H1 (cell line): ENCODE results near the gene TRAF1. TPM values are rescaled to one million over a fixed set of nuclear protein-coding genes. Genes with fewer than 3 reads are reported as not detected.

Experiments used
- CTCF ChIA-PET: fragments of 300-600 bp; sonication (Branson Sonifier 250); formaldehyde crosslinking; loops from one replicate; lab custom pipeline; 2021; ENCODE audit not compliant: partially characterized antibody; lab: Charles Lee
- POLR2A ChIA-PET: fragments of 300-600 bp; sonication (Branson Sonifier 250); formaldehyde crosslinking; loops from one replicate; lab custom pipeline; 2021; ENCODE audit warnings: inconsistent platforms; ENCODE audit not compliant: partially characterized antibody; lab: Charles Lee
- DNase-seq, 2 experiments: peaks; one replicate each; pipeline versions ENCODE4 v3.0.0 to v3.0.0-alpha.2; 2010 to 2022; ENCODE audit warnings: low spot score in 2 of 2, low read depth in 1 of 2, mixed read lengths in 1 of 2
- FAIRE-seq: peaks from 2 replicates; lab custom pipeline; 2011; peaks lifted over from hg19 to GRCh38; lab: Jason Lieb, UNC
- H2AFZ ChIP-seq: 2 replicates; pipeline ENCODE4 v1.8.1; 2012; ENCODE audit warnings: low read length, inconsistent platforms
- H2AK5ac ChIP-seq: 2 replicates; pipeline ENCODE4 v1.6.1; 2013; ENCODE audit warnings: low read depth, low read length
- H2BK120ac ChIP-seq: replicated peaks from 2 replicates; pipeline ENCODE3; 2013; ENCODE audit warnings: low read depth, low read length, inconsistent platforms
- H2BK12ac ChIP-seq: 2 replicates; pipeline ENCODE4 v1.6.1; 2013; ENCODE audit warnings: low read depth, low read length
- H2BK15ac ChIP-seq: 2 replicates; pipeline ENCODE4 v1.6.1; 2013; ENCODE audit warnings: low read length
- H2BK20ac ChIP-seq: 2 replicates; pipeline ENCODE4 v1.6.1; 2013; ENCODE audit warnings: low read length
- H2BK5ac ChIP-seq: 2 replicates; pipeline ENCODE4 v1.6.1; 2013; ENCODE audit warnings: low read depth, low read length
- H3K14ac ChIP-seq: 2 replicates; pipeline ENCODE4 v1.6.1; 2013; ENCODE audit warnings: inconsistent platforms; ENCODE audit not compliant: insufficient read length
- H3K18ac ChIP-seq: 2 replicates; pipeline ENCODE4 v1.6.1; 2013; ENCODE audit warnings: low read length; ENCODE audit errors: extremely low read depth
- H3K23ac ChIP-seq: 2 replicates; pipeline ENCODE4 v1.6.1; 2013; ENCODE audit warnings: inconsistent platforms; ENCODE audit not compliant: insufficient read length
- H3K23me2 ChIP-seq: 2 replicates; pipeline ENCODE4 v1.6.1; 2013; ENCODE audit warnings: low read depth, low read length
- H3K27ac ChIP-seq: 2 replicates; pipeline ENCODE4 v1.6.1; 2011; ENCODE audit warnings: low read depth, low read length, inconsistent platforms
- H3K27me3 ChIP-seq, 4 experiments: replicated peaks in 1 of 4; 1 replicate in 1 of 4; 2 replicates in 3 of 4; pipeline versions ENCODE4 v1.6.1 to v1.8.1; 2011 to 2013; ENCODE audit warnings: low read length in 3 of 4, mild to moderate bottlenecking in 3 of 4, inconsistent platforms in 2 of 4, mixed read lengths in 2 of 4, moderate library complexity in 1 of 4; ENCODE audit not compliant: control insufficient read depth in 3 of 4, insufficient read depth in 3 of 4; ENCODE audit errors: extremely low read depth in 1 of 4
- H3K36me3 ChIP-seq, 4 experiments: 2 replicates each; pipeline versions ENCODE4 v1.6.1 to v1.8.1; 2011 to 2013; ENCODE audit warnings: mild to moderate bottlenecking in 4 of 4, low read length in 3 of 4, moderate library complexity in 2 of 4, control low read depth in 1 of 4, inconsistent platforms in 1 of 4; ENCODE audit not compliant: insufficient read depth in 4 of 4, control insufficient read depth in 2 of 4
- H3K4ac ChIP-seq: replicated peaks from 2 replicates; pipeline ENCODE3; 2013; ENCODE audit warnings: low read length, low read depth, mixed read lengths, inconsistent platforms; ENCODE audit not compliant: insufficient read length
- H3K4me1 ChIP-seq, 4 experiments: replicated peaks in 1 of 4; 1 replicate in 1 of 4; 2 replicates in 3 of 4; pipeline versions ENCODE4 v1.6.1 to v1.8.1; 2011 to 2013; ENCODE audit warnings: low read length in 3 of 4, inconsistent platforms in 2 of 4, mixed read lengths in 1 of 4; ENCODE audit not compliant: insufficient read depth in 4 of 4, control insufficient read depth in 3 of 4
- H3K4me2 ChIP-seq, 2 experiments: 2 replicates each; pipeline versions ENCODE4 v1.6.1 to v1.8.1; 2011 to 2013; ENCODE audit warnings: low read depth in 2 of 2, low read length in 2 of 2, control low read depth in 1 of 2, inconsistent platforms in 1 of 2, mild to moderate bottlenecking in 1 of 2; ENCODE audit not compliant: insufficient read depth in 1 of 2
- H3K4me3 ChIP-seq, 4 experiments: fragments of 200-600, 300-600 bp in 1 of 4; sonication (generic), shearing (Covaris generic), sonication (Bioruptor Twin) in 1 of 4; 2 replicates each; pipeline versions ENCODE4 v1.5.1 to v1.8.1; 2011 to 2016; ENCODE audit warnings: low read length in 4 of 4, low read depth in 3 of 4, control low read depth in 2 of 4, inconsistent platforms in 2 of 4, mild to moderate bottlenecking in 2 of 4, mixed read lengths in 1 of 4, moderate library complexity in 1 of 4; ENCODE audit not compliant: insufficient read depth in 2 of 4; ENCODE audit errors: extremely low read depth in 1 of 4
- H3K56ac ChIP-seq: replicated peaks from 2 replicates; pipeline ENCODE3; 2013; ENCODE audit warnings: low read depth, mild to moderate bottlenecking, mixed read lengths, low read length, inconsistent platforms; ENCODE audit not compliant: insufficient read length
- H3K79me1 ChIP-seq: 2 replicates; pipeline ENCODE4 v1.6.1; 2013; ENCODE audit warnings: low read depth, low read length, control low read depth
- H3K79me2 ChIP-seq, 2 experiments: 2 replicates each; pipeline versions ENCODE4 v1.6.1 to v1.8.1; 2012 to 2013; ENCODE audit warnings: low read length in 2 of 2, mild to moderate bottlenecking in 2 of 2, inconsistent platforms in 1 of 2; ENCODE audit not compliant: insufficient read depth in 2 of 2, control insufficient read depth in 1 of 2
- H3K9ac ChIP-seq, 4 experiments: replicated peaks in 1 of 4; 1 replicate in 1 of 4; 2 replicates in 3 of 4; pipeline versions ENCODE4 v1.6.1 to v1.8.1; 2011 to 2013; ENCODE audit warnings: low read depth in 3 of 4, low read length in 3 of 4, control low read depth in 2 of 4, mild to moderate bottlenecking in 2 of 4, moderate library complexity in 2 of 4, inconsistent platforms in 1 of 4; ENCODE audit errors: extremely low read depth in 1 of 4
- H3K9me3 ChIP-seq, 2 experiments: 2 replicates each; pipeline versions ENCODE4 v1.6.1 to v1.8.1; 2012 to 2013; ENCODE audit warnings: mild to moderate bottlenecking in 2 of 2, moderate library complexity in 2 of 2, control low read depth in 1 of 2, inconsistent platforms in 1 of 2, low read depth in 1 of 2, low read length in 1 of 2, mixed read lengths in 1 of 2; ENCODE audit not compliant: insufficient read depth in 2 of 2
- H4K20me1 ChIP-seq, 2 experiments: replicated peaks in 1 of 2; 2 replicates each; pipeline versions ENCODE3 to v1.8.1; 2011 to 2013; ENCODE audit warnings: inconsistent platforms in 2 of 2, low read length in 2 of 2, mild to moderate bottlenecking in 1 of 2; ENCODE audit not compliant: insufficient read depth in 2 of 2, control insufficient read depth in 1 of 2
- H4K5ac ChIP-seq: 2 replicates; pipeline ENCODE4 v1.6.1; 2013; ENCODE audit warnings: low read length, low read depth, mixed read lengths, inconsistent platforms; ENCODE audit not compliant: insufficient read length
- H4K8ac ChIP-seq: 2 replicates; pipeline ENCODE4 v1.8.0; 2013; ENCODE audit warnings: mild to moderate bottlenecking, moderate library complexity, low read length, inconsistent platforms; ENCODE audit not compliant: insufficient read depth; ENCODE audit errors: extremely low read depth
- H4K91ac ChIP-seq: replicated peaks from 2 replicates; pipeline ENCODE3; 2013; ENCODE audit warnings: low read length, mixed read lengths, inconsistent platforms; ENCODE audit not compliant: insufficient read length
- KDM4A ChIP-seq: IDR thresholded peaks from one replicate; pipeline ENCODE4 v1.7.1; 2012; ENCODE audit warnings: low read depth, mild to moderate bottlenecking, moderate library complexity, low read length, inconsistent platforms; ENCODE audit not compliant: severe bottlenecking
- POU5F1 ChIP-seq: IDR thresholded peaks from 2 replicates; pipeline ENCODE4 v1.6.1; 2011; ENCODE audit warnings: low read depth, mild to moderate bottlenecking, low read length, moderate library complexity
- RAD21 ChIP-seq, 2 experiments: IDR thresholded peaks in 1 of 2; conservative IDR thresholded peaks in 1 of 2; 2 replicates each; pipeline ENCODE4 v1.6.1; 2011; ENCODE audit warnings: low read depth in 2 of 2, low read length in 2 of 2, improper control_type of control experiment in 1 of 2, inconsistent platforms in 1 of 2, mild to moderate bottlenecking in 1 of 2, moderate library complexity in 1 of 2
- WGBS, 2 experiments: shearing (Covaris generic) in 1 of 2; methylation state at CpG; one replicate each; pipeline versions ENCODE4 v1.1.6 to v1.1.7; 2013 to 2015; ENCODE audit warnings: low lambda C conversion rate in 2 of 2, mixed read lengths in 2 of 2, inconsistent platforms in 1 of 2, low coverage in 1 of 2, missing lambda C conversion rate in 1 of 2; ENCODE audit not compliant: insufficient replicate concordance in 2 of 2, insufficient coverage in 1 of 2, insufficient read length in 1 of 2; ENCODE audit errors: extremely low coverage in 1 of 2, missing lambda C conversion rate in 1 of 2; 5-methylcytosine and 5-hydroxymethylcytosine counted together
- polyA plus RNA-seq, 7 experiments: library from polyadenylated mRNA; depleted of rRNA in 3 of 7; stranded (reverse) in 5 of 7; unstranded in 2 of 7; fragments of >200 nt in 5 of 7; fragments of 200-250 nt in 2 of 7; gene quantifications; 1 replicate in 5 of 7; 2 replicates in 1 of 7; 4 replicates in 1 of 7; pipeline versions ENCODE4 v1.2.1 to v1.2.3, GENCODE V29; 2011 to 2013; ENCODE audit warnings: missing spikeins in 2 of 7, mixed read lengths in 2 of 7
- total RNA-seq: library from RNA; stranded (reverse); fragmentation: NEBNext Ultra II Directional; extraction: Animal tissue kit (Norgen Biotek cat#: 25700); gene quantifications from 2 replicates; pipeline ENCODE4 v1.2.1, GENCODE V29; 2021
- TF ChIP-seq, protein P1 (sequence below), 3 experiments: IDR thresholded peaks; 1 replicate in 2 of 3; 2 replicates in 1 of 3; pipeline versions ENCODE4 v1.5.1 to v1.6.1; 2011; ENCODE audit warnings: low read length in 3 of 3, mild to moderate bottlenecking in 3 of 3, inconsistent platforms in 2 of 3, low read depth in 1 of 3, moderate library complexity in 1 of 3; ENCODE audit not compliant: insufficient read depth in 1 of 3; ENCODE audit errors: control extremely low read depth in 1 of 3
- TF ChIP-seq, protein P2 (sequence below): IDR thresholded peaks from 2 replicates; pipeline ENCODE4 v1.6.1; 2011; ENCODE audit warnings: low read depth, mild to moderate bottlenecking, low read length; ENCODE audit not compliant: insufficient read depth

Gene TRAF1
- total and polyA plus RNA-seq, 2 of the 8 experiments (the other 6 are each of a cell fraction or from before 2014, with no cell fraction given): 1.6 to 3.2 TPM

DNA sequence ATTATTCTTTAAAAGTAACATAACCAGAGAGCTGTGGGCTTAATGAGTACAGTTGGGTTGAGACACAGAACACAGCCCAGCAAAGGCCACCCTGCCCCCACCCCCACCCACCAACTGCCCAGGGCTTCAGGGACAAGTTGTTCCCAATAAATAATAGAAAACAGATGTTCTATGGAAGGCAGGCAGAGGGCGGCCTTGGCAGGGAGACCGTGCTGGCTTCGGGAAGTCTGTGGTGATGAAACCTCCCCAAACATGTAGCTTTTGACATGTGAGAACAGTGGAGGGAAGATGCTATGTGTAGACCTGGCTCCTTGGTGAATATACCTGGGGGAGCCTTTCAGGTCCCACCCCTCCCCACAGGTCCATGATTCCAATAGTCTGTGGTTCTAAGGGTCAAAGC is 10.0 kb downstream of the TRAF1 start:
- Histone ChIP-seq H3K23ac (no peak overlapping the region), H2BK5ac (no peak overlapping the region), H3K27ac (no peak overlapping the region), H2BK15ac (0 out of 2 replicates have a peak overlapping the region, but pooled peaks have one; percentile 13), H4K91ac (no peak overlapping the region), H3K18ac (no peak overlapping the region), H3K9me3 (no peaks in the 10 kb centered on the region), H3K56ac (no peak overlapping the region), H2AFZ (no peak overlapping the region), H4K8ac (no peak overlapping the region), H3K4me3 (no peak overlapping the region), H2BK12ac (no peak overlapping the region), H3K27me3 (no peaks in the 10 kb centered on the region; a peak in 1 of 7 replicates), H4K20me1 (no peaks in the 10 kb centered on the region), H2BK120ac (no peak overlapping the region), H3K79me2 (no peaks in the 10 kb centered on the region), H3K4me2 (no peak overlapping the region), H3K36me3 (no peaks in the 10 kb centered on the region), H3K9ac (no peak overlapping the region), H4K5ac (no peak overlapping the region), H2AK5ac (no peak overlapping the region), H3K23me2 (no peaks in the 10 kb centered on the region), H3K4ac (no peak overlapping the region), H3K4me1 (peaks cover 0 to 6% (median 3%) of the 10 kb centered on the region in 4 experiments; a peak in 4 of 7 replicates), H2BK20ac (no peak overlapping the region), H3K14ac (no peak overlapping the region), H3K79me1 (no peaks in the 10 kb centered on the region)
- FAIRE-seq: no peak
- ChIA-PET CTCF (interaction anchor here (0.7 to 2.4 kb wide), 19 partner anchors 9 to 143 kb away, joined by 3 to 12 read pairs (median 5); partner anchors contain the start of gene TRAF1), POLR2A (interaction anchor here (0.8 to 2.5 kb wide), 7 partner anchors 8 to 60 kb away, joined by 3 to 7 read pairs (median 3); no protein-coding TSS in a partner anchor)
- DNase-seq: no peak
- TF ChIP-seq KDM4A: no peak
- no peak for TF ChIP-seq POU5F1
- TF ChIP-seq, protein P1, sequence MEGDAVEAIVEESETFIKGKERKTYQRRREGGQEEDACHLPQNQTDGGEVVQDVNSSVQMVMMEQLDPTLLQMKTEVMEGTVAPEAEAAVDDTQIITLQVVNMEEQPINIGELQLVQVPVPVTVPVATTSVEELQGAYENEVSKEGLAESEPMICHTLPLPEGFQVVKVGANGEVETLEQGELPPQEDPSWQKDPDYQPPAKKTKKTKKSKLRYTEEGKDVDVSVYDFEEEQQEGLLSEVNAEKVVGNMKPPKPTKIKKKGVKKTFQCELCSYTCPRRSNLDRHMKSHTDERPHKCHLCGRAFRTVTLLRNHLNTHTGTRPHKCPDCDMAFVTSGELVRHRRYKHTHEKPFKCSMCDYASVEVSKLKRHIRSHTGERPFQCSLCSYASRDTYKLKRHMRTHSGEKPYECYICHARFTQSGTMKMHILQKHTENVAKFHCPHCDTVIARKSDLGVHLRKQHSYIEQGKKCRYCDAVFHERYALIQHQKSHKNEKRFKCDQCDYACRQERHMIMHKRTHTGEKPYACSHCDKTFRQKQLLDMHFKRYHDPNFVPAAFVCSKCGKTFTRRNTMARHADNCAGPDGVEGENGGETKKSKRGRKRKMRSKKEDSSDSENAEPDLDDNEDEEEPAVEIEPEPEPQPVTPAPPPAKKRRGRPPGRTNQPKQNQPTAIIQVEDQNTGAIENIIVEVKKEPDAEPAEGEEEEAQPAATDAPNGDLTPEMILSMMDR (IDR thresholded peaks at IDR 0.05; ENCODE audit: control extremely low read depth in 1 of 3, insufficient read depth in 1 of 3, low read depth in 1 of 3, low read length in 3 of 3): peak; percentile 19 to 36 (median 30)
- TF ChIP-seq RAD21 (IDR thresholded peaks at IDR 0.05 in 1 of 2, conservative IDR thresholded peaks at IDR 0.05 in 1 of 2; ENCODE audit: low read depth in 2 of 2, low read length in 2 of 2): peak; percentile 28 to 53; a peak in 3 of 4 replicates
- TF ChIP-seq, protein P2, sequence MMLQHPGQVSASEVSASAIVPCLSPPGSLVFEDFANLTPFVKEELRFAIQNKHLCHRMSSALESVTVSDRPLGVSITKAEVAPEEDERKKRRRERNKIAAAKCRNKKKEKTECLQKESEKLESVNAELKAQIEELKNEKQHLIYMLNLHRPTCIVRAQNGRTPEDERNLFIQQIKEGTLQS: 0 out of 2 replicates have a peak, but pooled peaks have one; percentile 28
- WGBS, 2 experiments: 79% methylated on average over 3 of the region's 3 CpGs; no CpG with 5 or more reads in 1 of the 2 experiments
